GM19324 (cell line): ENCODE measurements around the gene PRSS38.

Experiments
- ATAC-seq: cut with Tn5 transposase; IDR thresholded peaks from one replicate; pipeline ENCODE4 v1.9.1; 2021; ENCODE audit warnings: mild to moderate bottlenecking, moderate library complexity; ENCODE audit not compliant: unreplicated experiment, low FRiP score

PRSS38 gene

DNA sequence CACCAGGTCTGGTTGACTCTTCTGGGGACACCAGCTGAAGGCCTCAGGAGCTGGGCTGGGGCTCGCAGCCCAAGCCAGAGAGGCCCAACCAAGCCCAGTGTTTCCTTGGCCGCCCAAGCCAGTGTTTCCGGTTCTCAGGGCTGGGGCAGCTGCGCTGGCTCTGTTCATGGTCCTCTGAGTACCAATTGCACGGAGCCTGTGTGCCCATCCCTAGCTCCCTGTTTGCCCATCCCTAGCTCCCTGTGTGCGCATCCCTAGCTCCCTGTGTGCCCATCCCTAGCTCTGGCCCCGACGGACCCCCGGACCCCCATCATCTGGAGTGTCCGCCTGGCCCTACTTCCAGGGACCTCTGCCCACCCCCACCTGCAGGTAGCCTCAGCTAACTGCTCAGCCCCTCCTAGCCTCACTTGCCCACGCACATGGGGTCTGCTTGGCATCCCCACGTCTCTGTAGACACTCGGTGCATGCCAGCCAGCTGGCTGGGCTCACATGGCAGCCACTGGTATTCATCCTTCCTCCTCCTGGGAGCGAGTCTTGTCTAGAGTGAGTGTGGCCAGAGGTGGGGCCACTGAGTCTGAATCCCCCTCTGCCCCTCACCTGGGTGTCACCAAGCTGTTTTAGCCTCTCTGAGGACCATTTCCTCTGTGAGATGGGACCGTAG, 68.3 kb downstream of the PRSS38 start:
- ATAC-seq, result no peak

DNA sequence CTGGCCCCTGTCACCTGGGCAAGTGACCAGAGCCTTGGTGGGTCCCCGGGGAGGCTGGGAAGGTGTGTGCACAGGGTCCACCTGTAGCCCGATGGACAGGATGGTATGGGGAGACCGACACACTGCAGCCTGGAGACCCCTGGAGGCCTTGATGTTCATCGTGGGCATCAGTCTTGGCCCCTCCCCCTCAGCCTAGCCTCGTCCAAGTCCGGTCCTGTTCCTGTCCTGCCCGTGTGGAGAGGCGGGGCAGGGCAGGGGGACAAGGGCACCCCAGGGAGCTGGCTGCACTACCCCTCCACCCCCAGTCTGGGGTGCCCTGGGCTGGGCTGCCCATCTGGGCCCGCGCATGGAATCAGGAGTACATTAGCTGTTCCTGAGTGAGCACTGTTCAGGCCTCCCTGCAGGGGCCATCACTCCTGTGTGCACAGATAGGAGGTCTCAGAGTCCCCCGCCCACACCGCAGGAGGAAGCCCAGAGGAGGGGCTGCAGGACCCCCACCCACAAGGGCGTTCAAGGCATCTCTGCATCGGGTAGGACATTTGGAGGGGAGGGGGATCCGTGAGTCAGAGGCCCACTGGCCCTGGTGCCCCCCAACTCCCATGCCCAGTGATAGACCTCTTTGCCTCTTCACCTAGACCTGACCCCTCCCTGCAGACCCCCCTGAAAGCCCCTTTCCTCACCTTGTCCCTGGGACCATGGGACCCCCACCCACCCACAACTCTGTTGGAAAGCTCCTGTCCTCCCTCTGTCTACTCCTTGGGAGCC, 69.1 kb downstream of the PRSS38 start:
- ATAC-seq, result no peak

DNA sequence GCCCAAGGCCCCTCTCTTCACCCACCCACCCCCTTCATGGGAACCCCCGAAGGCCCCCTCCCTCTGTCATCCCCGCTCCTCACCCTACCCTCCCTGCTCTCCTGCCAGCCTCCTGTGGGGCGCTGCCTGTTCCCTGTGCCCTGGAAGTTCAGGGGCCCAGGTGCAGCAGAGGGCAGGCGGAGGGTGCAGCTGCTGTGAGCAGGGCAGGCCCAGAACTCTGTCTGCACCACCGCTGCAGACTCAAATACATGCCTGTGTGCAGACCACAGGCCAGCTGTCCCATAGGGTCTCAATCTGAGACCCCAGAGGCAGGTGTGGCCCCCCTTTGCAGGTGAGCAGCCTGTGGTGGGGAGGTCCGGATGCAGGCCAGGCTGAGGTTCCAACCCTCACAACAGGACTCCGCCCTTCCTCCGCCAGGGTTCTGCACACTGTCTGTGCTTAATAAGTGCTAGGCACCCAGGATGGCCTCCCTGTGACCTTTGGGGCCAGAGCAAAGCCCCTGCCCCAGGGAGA, 69.7 kb downstream of the PRSS38 start:
- ATAC-seq, result no peak

DNA sequence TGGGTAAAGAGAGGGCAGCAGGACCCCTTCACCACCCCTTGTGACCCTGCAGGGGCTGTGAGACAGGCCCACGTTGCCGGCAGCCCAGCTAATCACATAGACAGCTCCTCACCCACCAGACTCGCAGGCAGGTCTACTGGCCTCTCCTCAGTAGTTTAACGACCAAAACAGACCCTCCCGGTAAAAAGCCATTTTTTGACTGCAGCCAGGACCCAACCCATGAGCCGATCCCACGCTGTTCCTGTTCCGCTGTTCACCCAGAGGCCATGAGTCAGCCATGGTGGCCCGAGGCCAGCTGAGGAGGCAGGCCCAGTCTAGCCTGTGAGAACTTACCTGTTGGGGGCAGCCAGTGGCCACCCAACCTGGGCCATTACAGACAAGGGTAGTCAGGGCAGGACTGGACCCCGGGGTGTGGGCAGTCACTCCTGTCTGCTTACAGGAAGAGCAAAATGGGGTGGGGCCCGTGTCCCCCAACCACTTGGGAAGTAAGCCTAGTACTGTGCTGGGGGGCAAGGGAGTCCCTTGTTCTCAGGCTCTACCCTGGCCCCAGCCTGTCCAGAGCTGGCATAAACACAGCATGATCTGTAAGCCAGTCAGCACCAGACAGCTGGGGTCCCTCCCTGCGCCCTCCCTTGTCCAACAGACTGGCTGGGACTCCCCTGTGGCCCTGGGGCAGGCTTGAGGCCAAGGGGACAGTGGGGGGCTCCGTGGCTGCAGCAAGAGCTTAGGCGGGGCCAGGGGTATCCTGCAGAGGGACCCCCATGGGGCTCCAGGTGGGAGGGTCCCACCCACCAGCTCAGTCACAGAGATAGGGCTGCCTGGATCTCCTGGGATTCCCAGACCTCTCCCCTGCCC, 70.4 kb downstream of the PRSS38 start:
- no peak for ATAC-seq

DNA sequence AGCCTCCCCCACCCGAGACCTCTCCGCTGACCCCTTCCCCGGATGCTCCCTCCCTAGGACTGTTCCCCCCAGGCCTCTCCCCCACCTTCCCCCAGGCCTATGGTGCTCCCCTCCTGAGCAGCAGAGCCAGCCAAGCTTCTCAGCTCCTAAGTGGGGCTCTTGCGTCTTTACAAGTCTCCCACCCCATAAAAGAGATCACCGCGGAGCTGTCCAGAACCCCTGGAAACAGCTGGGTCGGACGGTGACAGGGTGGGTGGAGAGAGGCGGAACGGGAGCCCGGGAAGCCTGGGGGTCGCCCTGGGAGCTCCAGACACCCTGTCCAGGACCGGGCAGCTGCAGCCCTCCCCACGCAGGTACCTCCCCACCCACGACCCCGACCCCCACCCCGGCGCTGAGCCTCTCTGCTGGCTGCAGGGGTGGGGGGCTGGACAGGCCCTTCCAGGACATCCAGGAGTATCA, 71.1 kb downstream of the PRSS38 start:
- no peak for ATAC-seq

DNA sequence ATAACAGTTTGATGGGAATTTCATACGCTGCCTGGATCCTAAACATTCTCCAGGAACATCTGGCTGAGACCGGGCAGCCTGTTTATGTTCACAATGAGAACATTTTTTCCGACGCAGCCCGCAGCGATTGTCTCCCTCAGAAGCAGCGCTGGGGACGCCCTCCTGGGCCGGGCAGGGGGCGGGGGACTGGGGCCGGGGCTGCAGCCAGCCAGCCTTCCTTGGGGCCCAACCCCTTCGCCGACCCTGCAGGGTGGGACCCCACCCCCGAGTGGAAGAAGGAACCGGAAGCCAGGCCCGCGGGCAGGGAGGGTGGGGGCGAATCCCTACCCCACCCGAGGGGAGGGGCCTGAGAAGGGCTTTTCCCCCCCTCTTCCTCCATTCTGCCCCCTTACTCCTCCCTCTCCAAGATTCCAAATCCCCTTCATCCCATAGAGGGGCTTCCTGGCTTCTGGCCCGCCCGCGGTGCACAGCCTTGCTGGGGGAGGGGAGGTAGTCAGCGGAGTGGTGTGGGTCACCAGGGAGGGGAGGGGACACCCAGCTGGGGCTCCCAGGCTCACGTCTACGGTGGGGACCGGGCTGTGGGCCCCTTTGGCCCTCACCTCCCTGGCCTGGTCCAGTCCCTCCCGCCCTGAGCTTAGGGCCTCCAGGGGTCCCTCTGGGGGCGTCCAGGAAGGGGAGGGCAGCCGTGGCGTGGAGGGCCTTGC, 71.7 kb downstream of the PRSS38 start:
- ATAC-seq, result no peak

DNA sequence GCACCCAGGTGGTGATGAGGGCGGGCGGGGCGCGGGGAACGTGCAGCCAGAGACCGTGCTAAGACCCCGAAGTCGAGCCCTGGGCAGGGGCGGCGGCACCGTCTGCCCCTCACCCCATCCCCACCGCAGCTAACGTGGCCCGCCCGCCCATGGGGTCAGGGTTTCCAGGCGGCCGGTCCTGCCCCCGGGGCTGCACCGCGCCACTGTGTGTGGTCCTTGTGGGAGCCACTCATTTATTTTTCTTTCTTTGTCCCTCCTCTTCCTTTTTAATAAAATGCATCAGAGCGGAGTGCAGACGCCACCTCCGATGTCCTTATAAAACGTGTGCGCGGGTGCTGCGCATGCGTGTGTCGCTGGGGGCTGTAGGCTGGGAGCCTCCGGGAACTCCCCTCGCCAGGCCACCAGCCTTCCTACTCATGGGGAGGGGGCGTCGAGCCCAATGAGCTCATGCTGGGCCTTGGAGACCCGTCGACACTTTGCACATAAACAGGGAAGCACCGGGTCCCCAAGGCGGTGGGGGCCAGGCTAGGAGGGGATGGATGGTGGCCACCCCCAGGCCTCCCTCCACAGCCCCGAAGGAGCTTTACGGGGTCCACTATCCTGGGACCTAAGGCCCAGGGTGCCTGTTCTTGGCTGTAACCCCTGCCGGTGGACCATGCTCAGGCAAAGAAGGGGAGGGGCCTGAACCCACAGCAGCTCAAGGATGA, 72.4 kb downstream of the PRSS38 start:
- no peak for ATAC-seq

DNA sequence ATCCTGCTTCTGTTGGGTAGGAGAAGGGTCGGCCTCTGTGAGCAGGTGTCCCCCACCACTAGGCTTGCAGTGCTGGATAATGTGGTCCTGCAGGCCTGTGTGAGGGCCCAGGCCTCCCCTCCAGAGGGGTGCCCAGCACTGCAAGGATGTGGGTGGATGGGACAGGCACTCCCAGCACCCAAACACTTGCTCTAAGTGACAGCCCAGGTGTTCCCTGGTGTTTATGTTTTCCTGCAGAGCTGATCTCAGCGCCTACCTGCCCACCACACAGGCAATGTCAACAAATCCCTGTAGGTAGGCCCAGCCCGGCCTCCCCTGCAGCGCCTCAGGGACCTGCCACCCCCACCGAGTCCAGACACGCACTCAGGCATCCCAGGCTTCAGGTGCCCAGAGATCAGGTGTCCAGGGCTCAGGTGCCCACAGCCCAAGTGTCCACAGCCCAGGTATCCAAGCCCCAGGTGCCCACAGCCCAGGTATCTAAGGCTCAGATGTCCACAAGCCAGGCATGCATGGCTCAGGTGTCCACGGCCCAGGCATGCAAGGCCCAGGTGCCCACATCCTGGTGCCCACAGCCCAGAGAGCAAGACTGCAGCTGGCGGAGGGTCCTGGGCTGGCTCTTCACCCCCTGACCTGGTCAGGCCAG, 73.0 kb downstream of the PRSS38 start:
- ATAC-seq, result no peak

DNA sequence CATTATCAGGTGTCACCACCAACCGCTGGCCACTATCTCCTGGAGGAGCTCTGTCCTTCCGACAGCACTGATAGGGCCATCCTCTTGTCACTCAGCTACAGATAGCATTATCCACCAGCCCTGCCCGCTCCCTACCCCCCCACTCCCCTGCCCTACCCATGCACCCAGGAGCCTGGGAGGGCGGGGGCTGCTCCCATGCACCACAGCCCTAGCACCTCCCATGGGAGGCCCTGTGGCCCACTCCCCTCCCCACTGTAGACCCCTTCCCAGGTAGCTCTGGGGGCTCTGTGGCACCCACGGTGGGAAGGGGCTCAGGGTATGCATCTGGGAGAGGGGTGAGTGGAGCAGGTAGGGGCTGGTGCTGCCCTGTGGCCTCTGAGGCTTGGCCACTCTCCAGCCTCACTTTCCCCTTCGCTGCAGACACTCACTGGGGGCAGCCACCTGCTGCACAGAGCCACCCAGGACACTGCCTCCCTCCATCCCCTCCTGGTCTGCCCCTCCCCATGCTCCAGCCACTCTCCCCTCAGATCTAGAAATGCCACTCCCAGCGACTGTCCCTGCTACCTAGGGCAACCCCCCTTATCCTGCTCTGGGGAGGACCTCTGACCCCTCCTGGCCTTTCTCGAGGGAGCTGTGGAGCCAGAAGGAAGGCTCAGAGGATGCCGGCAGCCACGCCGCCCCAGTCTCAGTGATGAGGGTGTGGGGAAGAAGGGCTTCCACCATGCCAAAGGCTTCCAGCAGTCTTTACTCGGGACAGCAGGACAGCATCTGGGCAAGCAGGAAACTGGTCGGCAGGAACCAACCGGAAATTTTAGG, 73.8 kb downstream of the PRSS38 start:
- no peak for ATAC-seq

DNA sequence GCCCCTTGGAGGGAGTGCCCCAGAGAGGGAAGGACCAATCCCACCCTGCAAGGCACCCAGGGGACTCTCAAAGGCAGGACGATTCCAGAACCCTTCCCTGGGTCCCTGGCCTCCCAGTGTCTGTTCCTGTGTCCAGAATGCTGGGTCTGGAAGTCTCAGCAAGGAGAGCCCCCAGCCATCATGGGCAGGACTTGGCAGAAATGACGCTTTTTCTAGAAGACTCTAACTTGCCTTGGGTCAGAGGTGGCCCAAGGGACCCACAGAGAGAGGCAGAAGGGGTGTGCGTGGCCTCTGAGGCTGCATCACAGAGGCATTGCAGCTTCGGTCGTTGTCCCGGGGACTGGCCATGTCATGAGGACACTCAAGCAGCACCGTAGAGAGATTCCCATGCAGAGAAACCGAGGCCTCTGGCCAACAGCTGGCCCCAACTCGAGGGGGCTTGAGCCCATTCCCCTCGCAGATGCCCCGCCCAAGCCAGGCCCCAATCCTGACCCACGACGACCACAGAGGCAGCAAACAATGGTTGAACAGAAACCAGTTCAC, 74.5 kb downstream of the PRSS38 start:
- no peak for ATAC-seq

DNA sequence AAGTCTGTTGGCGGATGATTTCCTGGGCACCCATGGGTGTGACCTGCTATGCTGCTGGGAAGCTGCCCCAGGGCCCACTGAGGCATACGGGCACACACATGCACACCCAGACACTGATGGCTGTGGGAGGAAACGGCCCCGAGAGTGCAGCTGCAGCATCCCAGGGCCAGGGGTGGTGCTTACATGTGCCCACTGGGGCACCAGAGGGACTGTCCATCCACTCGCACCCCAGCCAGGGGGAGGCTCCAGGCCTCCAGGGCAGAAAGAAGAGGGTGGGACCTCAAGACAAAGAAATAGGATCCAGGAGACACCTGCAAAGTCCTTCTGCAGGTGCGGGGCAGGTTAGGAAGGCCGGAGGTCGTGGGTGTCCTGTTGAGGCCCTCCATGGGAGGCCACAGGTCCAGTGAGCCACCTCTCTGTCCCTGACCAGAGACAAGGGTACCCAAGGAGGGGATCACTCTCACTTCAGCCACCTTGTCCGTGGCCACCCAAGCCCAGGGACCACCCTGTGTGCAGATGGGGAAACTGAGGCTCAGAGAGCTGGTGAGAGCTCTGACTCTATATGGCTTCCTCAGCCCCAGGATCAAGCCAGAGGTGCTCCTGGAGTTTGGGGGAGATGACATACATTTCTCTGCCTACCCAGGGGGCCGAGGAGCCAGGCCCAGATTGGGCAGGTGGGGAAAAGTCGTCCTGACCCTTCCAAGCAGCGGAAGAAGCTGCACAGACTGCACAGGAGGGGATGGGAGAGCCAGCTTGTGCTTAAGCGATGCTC, 75.2 kb downstream of the PRSS38 start:
- ATAC-seq, result no peak

DNA sequence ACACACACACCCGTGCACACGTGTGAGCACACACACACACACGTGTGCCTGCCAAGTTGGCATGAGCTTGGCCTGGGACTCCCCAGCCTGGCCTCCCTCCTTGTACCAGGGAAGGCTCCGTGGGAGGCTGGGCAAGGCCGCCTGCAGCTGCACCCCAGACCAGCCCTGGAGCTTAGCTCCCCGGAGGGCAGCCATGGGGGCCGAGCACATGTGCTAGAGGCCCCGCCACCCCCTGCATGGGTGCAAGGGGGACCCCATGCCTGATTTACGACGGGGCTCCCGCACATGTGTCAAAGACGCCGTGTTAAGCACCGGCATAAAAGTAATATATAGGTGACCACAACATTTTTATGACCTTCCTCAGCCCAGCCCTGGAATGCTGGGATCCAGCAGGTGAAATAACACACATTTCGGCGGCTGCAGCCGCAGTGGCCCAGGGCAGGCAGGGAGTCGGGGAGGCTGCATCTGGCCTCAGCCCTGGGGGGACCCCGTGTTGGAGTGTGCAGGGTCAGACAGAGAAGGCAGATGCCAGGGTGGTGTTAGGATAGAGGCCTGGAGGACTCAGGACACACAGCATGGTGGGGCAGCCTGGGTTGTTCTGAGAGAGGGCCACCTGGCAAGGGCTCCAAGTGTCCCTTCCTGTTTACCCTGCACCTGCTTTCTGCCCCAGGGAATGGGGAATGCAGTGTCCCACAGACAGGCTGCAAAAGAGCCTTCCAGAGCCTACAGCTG, 75.9 kb downstream of the PRSS38 start:
- no peak for ATAC-seq

DNA sequence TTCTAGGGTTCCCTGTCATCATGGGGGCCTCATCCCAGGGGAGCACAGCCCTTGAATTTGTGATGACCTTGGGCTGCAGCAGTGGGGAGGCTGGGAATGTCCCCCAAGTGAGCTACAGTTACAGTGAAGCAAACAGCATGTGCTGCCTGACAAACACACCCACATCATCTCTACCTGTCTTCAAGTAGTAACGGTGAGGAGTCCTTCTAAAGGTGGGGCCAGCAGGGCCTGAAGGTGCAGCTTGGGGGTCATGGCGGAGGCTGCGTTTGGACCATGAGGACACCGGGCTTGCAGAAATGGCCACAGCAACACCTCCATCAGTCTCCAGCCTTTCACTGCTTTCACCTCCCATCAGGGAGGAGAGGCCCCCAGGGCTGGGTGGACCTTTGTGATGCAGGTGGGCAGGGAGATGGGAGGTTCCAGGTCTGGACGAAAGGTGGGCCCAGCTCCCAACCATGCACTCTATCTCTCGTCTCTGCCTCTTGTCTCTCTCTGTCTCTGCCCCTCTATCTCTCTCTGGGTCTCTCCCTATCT, 76.5 kb downstream of the PRSS38 start:
- ATAC-seq, result no peak

DNA sequence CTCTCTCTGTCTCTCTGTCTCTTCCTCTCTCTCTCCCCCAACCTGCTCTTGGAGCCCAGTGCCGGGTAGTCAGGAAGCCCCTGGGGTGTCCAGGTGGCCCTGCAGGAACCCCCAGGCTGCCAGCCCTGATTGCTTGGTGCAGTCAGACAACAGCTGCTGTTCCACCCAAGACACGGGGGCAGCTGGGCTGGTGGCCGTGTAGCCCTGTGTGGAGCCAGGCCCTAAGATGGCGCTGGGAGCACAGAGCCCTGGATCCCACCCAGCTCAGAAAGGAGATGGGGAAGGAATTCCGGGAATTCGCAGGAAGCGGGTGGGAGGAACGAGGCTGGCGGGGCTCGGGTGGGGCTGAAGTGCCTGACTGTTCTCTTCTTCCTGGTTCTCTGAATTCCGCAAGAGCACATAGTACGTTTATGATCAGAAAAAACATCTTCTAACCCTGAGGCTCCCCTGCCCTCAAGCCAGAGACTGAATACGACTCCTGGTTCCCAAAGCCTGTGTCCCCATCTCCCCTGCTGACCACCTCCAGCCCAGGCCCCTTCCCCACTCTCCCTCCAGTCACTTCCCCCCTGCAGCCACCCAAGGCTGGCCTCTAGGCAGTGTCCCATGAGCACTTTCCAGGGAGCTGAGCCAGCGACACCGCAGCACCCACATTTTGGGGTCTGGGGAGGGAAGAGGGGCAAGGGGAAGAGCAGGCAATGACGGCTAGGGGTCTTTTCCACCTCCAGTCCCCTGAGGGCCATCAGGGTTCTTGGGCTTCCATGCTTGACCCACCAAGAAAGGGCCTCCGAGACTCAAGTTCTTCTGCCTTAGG, 77.2 kb downstream of the PRSS38 start:
- ATAC-seq, result no peak

DNA sequence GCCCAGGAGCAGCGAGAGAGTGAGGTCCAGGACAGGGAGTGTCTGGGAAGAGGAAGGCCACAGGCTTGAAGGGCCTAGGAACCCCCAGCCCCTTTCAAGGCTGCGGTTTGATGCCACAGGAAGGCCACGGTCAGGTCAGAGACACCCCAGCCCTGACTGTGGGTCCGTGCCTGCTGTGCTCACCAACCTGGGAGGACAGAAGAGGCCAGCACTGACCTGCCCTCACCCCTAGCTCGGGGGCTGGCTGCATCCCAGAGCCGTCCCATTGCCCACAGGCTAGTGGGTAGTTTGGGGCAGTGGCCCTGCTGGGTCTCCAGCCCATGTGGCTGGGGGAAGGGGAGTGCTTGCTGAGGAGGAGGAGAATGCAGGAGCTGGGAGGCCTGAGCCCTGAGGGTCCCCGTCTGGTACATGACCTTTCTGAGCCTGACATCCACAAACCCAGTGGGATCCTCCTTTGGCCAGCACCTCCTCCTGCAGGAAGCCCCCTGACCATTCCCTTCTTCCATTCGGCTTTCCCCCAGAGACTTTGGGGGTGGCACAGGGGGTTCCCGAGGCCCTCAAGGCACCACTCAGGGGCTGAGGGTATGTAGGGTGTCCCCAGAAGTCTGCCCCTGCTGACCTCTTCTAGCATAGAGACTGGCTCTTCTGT, 77.9 kb downstream of the PRSS38 start:
- no peak for ATAC-seq
